Pulmonary artery endothelial cell (primary cell): ENCODE data around the gene LRSAM1. TPM values are rescaled to one million over a fixed set of nuclear protein-coding genes. Genes with fewer than 3 reads are reported as not detected.

ENCODE experiments used
- DNase-seq: peaks from one replicate; pipeline ENCODE4 v3.0.0-alpha.2; 2011; ENCODE audit warnings: low read depth, low spot score
- total RNA-seq: library from RNA; depleted of rRNA; stranded (reverse); fragments of >200 nt; gene quantifications from 2 replicates; pipeline ENCODE4 v1.2.3, GENCODE V29; 2014

The LRSAM1 gene
- total RNA-seq, 1 donor from 2014 or later = 11.7 TPM

GRCh38 chr9:127550282-127550681, 99.0 kb downstream of the LRSAM1 start:
- no peak for DNase-seq

DNA sequence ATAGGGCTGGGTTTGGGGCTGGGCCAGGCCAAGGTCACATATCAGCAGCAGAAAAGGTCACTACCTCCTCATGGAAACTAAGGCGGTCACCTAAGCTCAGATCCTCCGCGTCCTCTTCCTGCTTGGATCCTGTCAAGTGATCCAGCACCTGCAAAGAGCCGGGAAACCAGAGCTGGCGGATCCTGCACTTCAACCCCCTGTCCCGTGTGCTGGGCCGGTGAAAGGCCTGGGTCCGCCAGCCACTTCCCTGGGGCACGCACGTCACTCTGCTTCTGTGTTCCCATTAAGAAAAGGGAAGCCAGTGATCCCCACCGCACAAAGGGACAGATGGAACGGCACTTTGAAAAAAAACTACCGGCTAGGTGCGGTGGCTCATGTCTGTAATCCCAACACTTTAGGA, 99.4 kb downstream of the LRSAM1 start:
- DNase-seq = no peak

Other genes starting within 250 kb of the LRSAM1 start
- 3.1 and 4.4 TPM in 2 replicates for gene GARNL3, start 186.7 kb upstream of the LRSAM1 start, total RNA-seq
- gene SLC2A8, start 54.3 kb upstream of the LRSAM1 start, total RNA-seq = 9.4 and 10.1 TPM in 2 replicates
- 9.4 and 13.1 TPM in 2 replicates for gene ZNF79, start 27.1 kb upstream of the LRSAM1 start, total RNA-seq
- 1,065 and 1,838 TPM in 2 replicates for gene RPL12, start 104 bp upstream of the LRSAM1 start, total RNA-seq
- gene STXBP1, start 160.8 kb downstream of the LRSAM1 start, total RNA-seq = 16.0 and 19.0 TPM in 2 replicates